GM06990 (cell line): ENCODE data around the gene SKI.

Experiments
- DNase-seq: peaks from one replicate; pipeline ENCODE4 v3.0.0-alpha.2; 2011; ENCODE audit not compliant: insufficient read length; ENCODE audit errors: extremely low read depth
- H3K27me3 ChIP-seq: replicated peaks from 2 replicates; pipeline ENCODE4 v1.6.0; 2011; ENCODE audit warnings: low read length; ENCODE audit not compliant: control insufficient read depth, insufficient read depth
- H3K36me3 ChIP-seq: 2 replicates; pipeline ENCODE4 v1.5.1; 2011; ENCODE audit warnings: low read length; ENCODE audit not compliant: control insufficient read depth, insufficient read depth
- H3K4me3 ChIP-seq: replicated peaks from 2 replicates; pipeline ENCODE4 v1.5.1; 2011; ENCODE audit warnings: low read depth, mild to moderate bottlenecking, control low read depth, low read length
- CTCF ChIP-seq: IDR thresholded peaks from 2 replicates; pipeline ENCODE4 v1.5.1; 2011; ENCODE audit warnings: low read length, control low read depth, mild to moderate bottlenecking, inconsistent platforms; ENCODE audit not compliant: insufficient read depth, poor library complexity, severe bottlenecking

SKI gene

GRCh38 chr1:2303016-2303775 is 75.1 kb downstream of the SKI start:
- no peak for TF ChIP-seq CTCF
- no peak for DNase-seq
- Histone ChIP-seq H3K36me3 (peaks cover 11% of the 10 kb centered on the region), H3K4me3 (no peak overlapping the region), H3K27me3 (no peaks in the 10 kb centered on the region)

GRCh38 chr1:2303781-2304180 is 75.7 kb downstream of the SKI start:
- no peak for TF ChIP-seq CTCF
- no peaks in the 10 kb centered on the region for H3K27me3 ChIP-seq
- no peak overlapping the region for H3K4me3 ChIP-seq
- no peak for DNase-seq
- H3K36me3 ChIP-seq = peaks cover 12% of the 10 kb centered on the region

- TF ChIP-seq CTCF = no peak
- Histone ChIP-seq H3K27me3 (no peaks in the 10 kb centered on the region), H3K36me3 (peaks cover 12% of the 10 kb centered on the region), H3K4me3 (no peak overlapping the region)
- DNase-seq = no peak
Observed at GRCh38 chr1:2304282-2304681, 76.2 kb downstream of the SKI start.

- TF ChIP-seq CTCF = no peak
- DNase-seq = no peak
- H3K36me3 ChIP-seq = peaks cover 12% of the 10 kb centered on the region
- H3K27me3 ChIP-seq = no peaks in the 10 kb centered on the region
- H3K4me3 ChIP-seq = no peak overlapping the region
Observed at GRCh38 chr1:2304921-2305681, 77.0 kb downstream of the SKI start.

DNA sequence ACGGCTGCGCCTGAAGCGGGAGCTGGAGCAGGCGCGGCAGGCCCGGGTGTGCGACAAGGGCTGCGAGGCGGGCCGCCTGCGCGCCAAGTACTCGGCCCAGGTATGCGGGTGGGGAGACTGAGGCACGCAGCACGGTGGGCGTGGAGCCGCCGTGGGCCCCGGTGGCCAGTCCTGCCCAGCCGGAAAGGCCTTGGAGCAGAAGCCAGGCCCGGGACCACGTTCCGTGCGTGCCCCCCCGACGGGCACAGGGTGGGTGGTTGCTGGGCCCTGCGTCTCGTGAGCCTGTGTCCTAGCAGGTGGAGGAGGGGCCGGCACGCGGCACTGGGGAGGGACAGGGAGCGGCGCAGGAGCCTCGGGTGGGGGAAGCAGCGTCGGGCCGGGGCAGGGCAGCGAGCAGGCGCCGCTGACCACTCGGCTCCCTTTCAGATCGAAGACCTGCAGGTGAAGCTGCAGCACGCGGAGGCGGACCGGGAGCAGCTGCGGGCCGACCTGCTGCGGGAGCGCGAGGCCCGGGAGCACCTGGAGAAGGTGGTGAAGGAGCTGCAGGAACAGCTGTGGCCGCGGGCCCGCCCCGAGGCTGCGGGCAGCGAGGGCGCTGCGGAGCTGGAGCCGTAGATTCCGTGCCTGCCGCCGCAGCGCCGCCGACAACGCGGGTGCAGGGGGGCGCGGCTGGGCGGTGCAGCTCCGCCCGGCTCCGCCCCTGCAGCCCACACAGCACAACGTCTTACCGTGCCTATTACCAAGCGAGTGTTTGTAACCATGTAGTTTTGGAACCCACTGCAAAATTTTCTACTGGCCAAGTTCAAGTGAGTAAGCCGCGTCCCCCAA is 78.2 kb downstream of the SKI start:
- no peak overlapping the region for H3K4me3 ChIP-seq
- H3K27me3 ChIP-seq = no peaks in the 10 kb centered on the region
- no peak for TF ChIP-seq CTCF
- no peak for DNase-seq
- H3K36me3 ChIP-seq = peaks cover 12% of the 10 kb centered on the region
